ENCODE measurements around the gene DCLK2.
A peak's percentile ranks its signal among the peaks of the same experiment; 100 is the strongest.

DCLK2 gene

DNA sequence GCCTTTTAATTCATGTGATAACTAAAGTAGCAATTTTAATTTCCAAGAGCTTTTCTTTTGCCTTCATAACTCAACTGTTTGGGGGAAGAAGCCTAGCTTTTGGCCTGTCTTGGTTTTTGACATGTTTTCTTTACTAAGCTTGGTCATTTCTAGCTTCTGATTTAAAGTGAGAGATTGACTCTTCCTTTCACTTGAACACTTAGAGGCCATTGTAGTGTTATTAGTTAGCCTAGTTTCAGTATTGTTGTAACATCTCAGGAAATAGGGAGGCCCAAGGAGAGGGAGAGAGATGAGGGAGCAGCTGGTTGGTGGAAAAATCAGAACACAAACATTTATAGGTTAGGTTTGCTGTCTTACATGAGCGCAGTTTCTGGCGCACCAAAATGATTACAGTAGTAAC is 44.8 kb downstream of the DCLK2 start:
- DNase-seq: no peak

DNA sequence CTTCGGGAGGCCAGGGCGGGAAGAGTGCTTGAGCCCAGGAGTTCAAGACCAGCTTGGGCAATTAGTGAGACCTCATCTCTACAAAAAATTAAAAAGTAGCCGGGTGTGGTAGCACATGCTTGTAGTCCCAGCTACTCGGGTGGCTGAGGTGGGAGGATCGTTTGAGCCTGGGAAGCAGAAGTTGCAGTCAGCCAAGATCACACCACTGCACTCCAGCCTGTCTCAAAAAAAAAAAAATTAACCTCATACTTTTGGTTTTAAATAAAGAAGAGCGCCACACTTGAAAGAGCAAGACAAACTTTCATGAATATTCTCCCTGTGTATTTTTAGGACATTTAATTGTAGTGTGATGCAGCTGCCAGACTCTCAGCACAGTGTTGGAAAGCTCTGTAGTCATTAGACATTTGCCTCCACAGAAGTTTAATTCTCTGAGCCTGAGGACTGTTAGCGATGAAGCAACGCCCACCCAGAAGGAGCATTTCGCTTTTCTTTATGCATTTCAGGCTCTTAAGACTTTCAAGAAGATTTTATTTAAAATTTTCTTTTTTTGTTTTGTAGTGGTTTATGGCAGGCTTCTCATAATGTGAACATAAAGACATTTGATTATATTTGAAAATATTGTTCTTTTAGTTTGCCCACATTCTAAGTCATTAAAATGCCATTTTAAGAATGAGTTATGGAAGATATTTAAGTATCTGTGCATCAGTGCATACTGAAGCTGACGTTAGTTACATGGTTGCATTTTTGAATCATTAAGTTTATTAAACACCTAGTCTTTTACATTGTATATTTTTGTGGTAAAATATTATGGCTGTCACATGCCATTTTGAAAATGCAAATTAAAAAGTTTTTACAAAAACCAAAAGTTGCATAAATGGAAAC is 45.8 kb downstream of the DCLK2 start:
- DNase-seq: no peak

DNA sequence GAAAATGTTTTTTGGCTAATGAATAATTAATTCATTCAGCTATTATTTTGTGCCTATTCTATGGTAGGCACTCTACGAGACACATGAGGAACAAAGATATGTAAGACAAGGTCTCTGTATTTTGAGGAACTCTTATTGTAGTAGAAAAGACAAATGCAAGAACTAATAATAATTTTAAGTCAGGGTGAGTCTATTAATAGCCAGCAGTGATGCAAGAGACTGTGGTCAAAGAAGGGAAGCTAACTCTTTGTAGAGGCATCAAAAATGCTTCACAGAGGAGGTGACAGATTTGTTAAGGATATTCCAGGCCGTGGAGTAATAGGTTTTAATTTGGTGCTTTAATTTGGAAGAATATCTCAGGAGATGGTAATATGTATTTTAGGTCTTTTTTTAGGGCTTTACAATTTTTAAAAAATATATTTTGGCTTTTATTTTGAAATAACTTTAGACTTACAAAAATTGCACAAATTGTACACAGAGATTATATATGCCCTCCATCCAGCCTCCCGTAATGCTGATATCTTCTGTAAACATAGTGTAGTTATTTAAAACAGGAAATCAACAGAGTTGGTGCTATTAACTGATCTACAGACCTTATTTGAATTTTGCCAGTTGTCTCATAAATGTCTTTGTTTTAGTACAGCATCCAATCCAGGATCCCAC is 48.1 kb downstream of the DCLK2 start:
- peak; percentile 51 for DNase-seq

- DNase-seq: peak; percentile 64
Measured at GRCh38 chr4:150126864-150127203, 48.6 kb downstream of the DCLK2 start.

- peak; percentile 48 for DNase-seq
Measured at GRCh38 chr4:150127757-150128156, 49.5 kb downstream of the DCLK2 start.

GRCh38 chr4:150130933-150131332 is 52.7 kb downstream of the DCLK2 start:
- peak; percentile 60 for DNase-seq

GRCh38 chr4:150131581-150132228 is 53.5 kb downstream of the DCLK2 start:
- DNase-seq: peak; percentile 34

GRCh38 chr4:150133605-150134004 is 55.4 kb downstream of the DCLK2 start:
- DNase-seq: peak; percentile 36

DNA sequence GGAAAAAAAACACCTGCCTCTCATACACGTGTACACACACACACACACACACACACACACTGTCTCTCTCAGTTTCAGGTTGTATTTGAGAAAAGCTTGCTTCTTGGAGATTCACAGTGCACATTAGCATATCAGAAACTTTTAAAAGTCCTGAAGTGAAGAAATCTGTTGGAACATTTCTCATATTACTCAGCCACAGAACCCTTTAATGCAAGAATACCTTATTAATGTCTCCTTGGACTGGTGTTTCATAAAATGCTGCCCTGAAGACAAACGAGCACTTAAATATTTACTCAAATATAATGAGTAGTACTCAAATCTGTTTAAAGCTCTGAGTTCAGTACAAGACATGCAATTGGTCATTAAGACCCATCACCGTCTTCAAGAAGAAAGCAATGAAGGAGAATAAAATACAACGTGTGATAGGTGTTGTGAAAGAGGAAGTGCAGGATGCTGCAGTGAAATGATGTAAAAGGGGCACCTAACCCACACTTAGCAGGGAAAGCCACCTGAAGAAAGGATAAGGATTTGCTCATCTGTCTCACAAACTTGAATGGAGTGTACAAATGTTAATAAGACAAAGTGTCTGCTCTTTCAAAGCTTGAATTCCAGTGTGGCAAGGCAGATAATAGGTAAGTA is 57.0 kb downstream of the DCLK2 start:
- DNase-seq: no peak

GRCh38 chr4:150136036-150136435 is 57.8 kb downstream of the DCLK2 start:
- peak; percentile 79 for DNase-seq

DNA sequence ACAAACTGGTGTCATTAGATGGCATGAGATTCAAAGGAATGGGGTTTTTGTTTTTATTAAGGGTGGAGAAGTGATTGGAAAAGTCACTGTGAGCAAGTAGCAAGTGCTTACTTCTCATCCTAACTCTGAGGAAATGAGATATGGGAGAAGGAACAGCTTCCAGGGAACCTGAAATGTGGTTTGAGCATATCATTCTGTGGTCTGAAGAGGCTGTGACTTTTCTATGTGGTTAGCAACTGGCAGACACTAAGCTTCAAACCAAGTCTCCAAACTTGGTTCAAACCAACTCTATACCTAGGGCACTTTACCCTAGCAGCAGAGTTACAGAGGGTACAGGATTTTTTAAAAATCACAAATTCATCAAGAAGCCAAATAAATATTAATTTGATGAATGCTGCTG is 58.2 kb downstream of the DCLK2 start:
- DNase-seq: peak; percentile 44

GRCh38 chr4:150139297-150139865 is 61.1 kb downstream of the DCLK2 start:
- no peak for DNase-seq

- peak; percentile 71 for DNase-seq
Measured at GRCh38 chr4:150140774-150141400, 62.6 kb downstream of the DCLK2 start.

GRCh38 chr4:150141756-150142155 is 63.5 kb downstream of the DCLK2 start:
- no peak for DNase-seq

- DNase-seq: no peak
Measured at GRCh38 chr4:150142831-150143230, 64.6 kb downstream of the DCLK2 start.

DNA sequence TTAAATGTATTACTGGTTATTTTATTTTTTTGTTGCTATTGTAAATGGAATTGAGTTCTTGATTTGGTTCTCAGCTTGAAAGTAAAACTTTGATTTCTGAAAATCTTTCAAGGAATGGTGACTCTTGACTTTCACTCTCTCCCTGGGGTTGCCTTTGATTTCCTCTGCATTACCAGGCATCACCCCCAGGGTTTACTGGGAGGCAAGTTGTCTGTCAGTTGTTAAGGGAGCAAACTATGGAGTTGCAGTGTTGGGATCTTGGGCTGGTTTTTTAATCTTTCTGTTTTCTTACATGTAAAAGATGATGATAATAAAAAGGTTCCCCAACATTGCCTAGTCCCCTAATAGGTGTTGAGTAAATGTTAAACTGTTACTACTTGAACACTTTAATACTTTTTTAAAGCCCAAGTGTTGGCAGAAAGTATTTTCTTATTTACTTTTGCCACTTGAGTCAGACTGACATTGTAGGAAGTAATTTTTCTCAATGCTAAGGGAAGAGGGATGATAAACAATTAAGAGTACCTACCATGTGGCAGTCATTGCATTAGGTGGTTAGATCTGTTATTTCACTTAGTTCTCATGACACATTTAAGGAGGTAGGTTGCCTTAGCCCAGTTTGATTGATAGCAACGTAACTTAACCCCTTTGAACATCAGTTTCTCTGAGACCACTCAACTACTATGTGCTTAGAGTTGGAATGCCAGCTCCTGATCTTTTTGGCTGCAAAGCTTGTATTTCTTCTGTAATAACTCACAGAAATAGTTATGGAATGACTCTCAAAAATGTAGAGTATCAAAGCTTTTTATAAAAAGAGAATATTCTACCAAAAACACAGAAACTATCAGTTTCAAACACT is 67.1 kb downstream of the DCLK2 start:
- peak; percentile 28 for DNase-seq

- DNase-seq: peak; percentile 29
Measured at GRCh38 chr4:150145946-150146340, 67.7 kb downstream of the DCLK2 start.

- DNase-seq: no peak
Measured at GRCh38 chr4:150149381-150149780, 71.1 kb downstream of the DCLK2 start.

GRCh38 chr4:150150629-150151062 is 72.4 kb downstream of the DCLK2 start:
- no peak for DNase-seq

GRCh38 chr4:150152766-150153165 is 74.5 kb downstream of the DCLK2 start:
- no peak for DNase-seq

- DNase-seq: no peak
Measured at GRCh38 chr4:150155391-150155790, 77.1 kb downstream of the DCLK2 start.

Measured in HCEC 1CT (cell line).